ENCODE data around the gene NR2F1-AS1.

GRCh38 chr5:93381057-93381456 is 200.0 kb downstream of the NR2F1-AS1 start:
- no peak for TF ChIP-seq CTCF (conservative IDR thresholded peaks at IDR 0.05; ENCODE audit: low read depth, low read length)
- TF ChIP-seq EZH2 (IDR thresholded peaks at IDR 0.05; ENCODE audit: low read length, unreplicated experiment): no peak
- no peak for TF ChIP-seq EZH2phosphoT487 (IDR thresholded peaks at IDR 0.05; ENCODE audit: borderline replicate concordance, low read length)

All from PC-3 (cell line).